Measurements from ENCODE around the gene MED29.

MED29 gene

GRCh38 chr19:39380521-39381502, 10.4 kb upstream of the MED29 start:
- Histone ChIP-seq H3K27ac (no peak overlapping the region), H3K27me3 (replicated peaks) (no peaks in the 10 kb centered on the region), H3K4me3 (ENCODE audit: low read depth, low read length) (no peak overlapping the region), H3K36me3 (replicated peaks) (peaks cover 70% of the 10 kb centered on the region)
- no peak for DNase-seq
- TF ChIP-seq CTCF (IDR thresholded peaks at IDR 0.05; ENCODE audit: low read depth, low read length, missing control alignments), result no peak
- in situ Hi-C loops (cut with HindIII; ENCODE audit: low pct_ligation_motif_present, low sequenced_read_pairs), result no loop called here

GRCh38 chr19:39381910-39382611, 9.1 kb upstream of the MED29 start:
- in situ Hi-C loops (cut with HindIII; ENCODE audit: low pct_ligation_motif_present, low sequenced_read_pairs), result no loop called here
- no peak for DNase-seq
- Histone ChIP-seq H3K27ac (no peak overlapping the region), H3K36me3 (replicated peaks) (peaks cover 70% of the 10 kb centered on the region), H3K4me3 (ENCODE audit: low read depth, low read length) (no peak overlapping the region), H3K27me3 (replicated peaks) (no peaks in the 10 kb centered on the region)
- TF ChIP-seq CTCF (IDR thresholded peaks at IDR 0.05; ENCODE audit: low read depth, low read length, missing control alignments), result no peak

DNA sequence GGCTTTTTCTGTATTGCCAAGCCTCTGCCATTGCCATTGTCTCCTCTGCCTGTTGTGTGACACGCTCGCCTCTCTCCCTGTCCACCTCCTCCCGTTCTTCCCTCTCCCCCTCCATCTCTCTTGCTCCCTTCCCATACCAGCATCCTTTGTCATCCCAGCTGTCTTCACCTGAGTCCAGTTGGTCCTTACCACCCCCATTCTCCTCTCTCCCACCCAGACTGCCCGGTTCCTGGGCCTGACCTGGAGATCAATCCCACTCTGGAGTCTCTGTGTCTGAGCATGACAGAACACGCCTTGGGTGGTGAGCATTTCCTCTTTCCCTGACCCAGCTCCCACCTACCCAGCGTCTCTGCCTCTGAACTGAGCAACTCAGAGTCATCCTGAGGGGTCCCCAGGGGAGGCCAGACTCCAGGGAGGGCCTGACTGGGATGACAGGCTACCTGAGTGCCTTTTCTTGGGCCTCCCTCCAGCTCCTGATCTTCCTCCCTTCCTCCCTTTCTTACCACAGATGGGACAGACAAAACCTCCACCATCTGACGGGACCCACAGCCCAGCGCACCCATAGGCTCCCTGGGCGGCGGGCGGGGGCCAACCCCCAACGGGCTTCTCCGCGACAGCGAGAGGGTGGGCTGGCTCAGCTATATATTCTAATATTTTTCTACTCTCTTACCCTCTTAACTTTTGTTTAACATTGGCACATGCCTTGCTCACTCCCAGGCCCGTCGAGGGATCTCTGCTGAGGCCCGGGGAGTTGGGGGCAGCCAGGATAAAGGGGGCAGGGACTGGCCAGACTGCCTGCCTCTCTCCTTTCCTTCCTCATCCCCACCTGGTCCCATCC, 8.0 kb upstream of the MED29 start:
- Histone ChIP-seq H3K4me3 (ENCODE audit: low read depth, low read length) (no peak overlapping the region), H3K36me3 (replicated peaks) (peaks cover 71% of the 10 kb centered on the region), H3K27me3 (replicated peaks) (no peaks in the 10 kb centered on the region), H3K27ac (no peak overlapping the region)
- in situ Hi-C loops (cut with HindIII; ENCODE audit: low pct_ligation_motif_present, low sequenced_read_pairs), result no loop called here
- no peak for TF ChIP-seq CTCF (IDR thresholded peaks at IDR 0.05; ENCODE audit: low read depth, low read length, missing control alignments)
- no peak for DNase-seq

DNA sequence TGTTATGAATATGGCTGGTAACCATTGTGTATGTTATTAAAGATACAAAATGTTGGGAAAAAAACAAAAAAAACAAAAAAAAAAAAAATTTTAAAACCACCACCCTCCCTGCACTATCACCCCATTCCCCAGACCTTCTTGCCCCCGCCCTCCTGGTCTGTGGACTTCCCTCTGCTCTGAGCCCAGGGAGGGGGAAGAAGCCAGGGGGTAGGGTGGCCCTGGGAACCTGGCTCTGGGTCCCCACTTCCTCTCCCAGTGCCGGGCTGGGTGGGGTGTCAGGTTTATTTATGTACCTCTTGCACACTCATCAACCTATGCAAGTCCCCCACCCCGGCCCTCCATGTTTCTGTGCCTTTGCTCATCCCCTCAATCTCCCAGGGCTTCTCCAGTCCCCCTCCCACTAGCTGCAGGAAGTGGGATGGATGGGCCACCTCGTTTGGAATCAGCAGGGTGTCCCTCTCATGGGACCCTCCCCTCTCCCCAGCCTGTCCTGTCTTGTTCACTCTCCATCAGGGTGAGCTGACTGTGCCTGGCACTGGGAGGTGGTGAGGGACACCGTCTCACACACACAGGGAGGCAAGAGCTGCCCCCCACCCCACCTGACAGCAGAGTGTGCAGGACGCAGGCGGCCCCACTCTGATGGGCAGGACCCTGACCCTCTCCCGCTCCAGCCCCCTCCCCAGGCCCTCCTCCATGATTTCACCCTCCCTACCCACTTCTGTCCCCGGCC, 6.2 kb upstream of the MED29 start:
- peaks cover 74% of the 10 kb centered on the region for H3K36me3 ChIP-seq (replicated peaks)
- TF ChIP-seq CTCF (IDR thresholded peaks at IDR 0.05; ENCODE audit: low read depth, low read length, missing control alignments), result no peak
- DNase-seq, result no peak
- no peak overlapping the region for H3K27ac ChIP-seq
- H3K4me3 ChIP-seq (ENCODE audit: low read depth, low read length), result no peak overlapping the region
- no peaks in the 10 kb centered on the region for H3K27me3 ChIP-seq (replicated peaks)
- in situ Hi-C loops (cut with HindIII; ENCODE audit: low pct_ligation_motif_present, low sequenced_read_pairs), result no loop called here

Measured in brain microvascular endothelial cell (primary cell).